GM19324 (cell line): ENCODE data around the gene ZDHHC8.

Experiments
- ATAC-seq: cut with Tn5 transposase; IDR thresholded peaks from one replicate; pipeline ENCODE4 v1.9.1; 2021; ENCODE audit warnings: mild to moderate bottlenecking, moderate library complexity; ENCODE audit not compliant: unreplicated experiment, low FRiP score

ZDHHC8 gene

GRCh38 chr22:20140521-20140964 is 8.9 kb downstream of the ZDHHC8 start:
- ATAC-seq, result no peak

- ATAC-seq, result no peak
Observed at GRCh38 chr22:20141186-20142077, 9.8 kb downstream of the ZDHHC8 start.

GRCh38 chr22:20142711-20143621 is 11.4 kb downstream of the ZDHHC8 start:
- ATAC-seq, result no peak

- ATAC-seq, result no peak
Observed at GRCh38 chr22:20143883-20144665, 12.5 kb downstream of the ZDHHC8 start.

- ATAC-seq, result no peak
Observed at GRCh38 chr22:20145206-20145831, 13.7 kb downstream of the ZDHHC8 start.

GRCh38 chr22:20145832-20146223 is 14.2 kb downstream of the ZDHHC8 start:
- ATAC-seq, result no peak

- no peak for ATAC-seq
Observed at GRCh38 chr22:20146777-20147176, 15.2 kb downstream of the ZDHHC8 start.

GRCh38 chr22:20147237-20147988 is 15.8 kb downstream of the ZDHHC8 start:
- no peak for ATAC-seq

- ATAC-seq, result no peak
Observed at GRCh38 chr22:20148414-20148813, 16.8 kb downstream of the ZDHHC8 start.

GRCh38 chr22:20149257-20150250 is 17.9 kb downstream of the ZDHHC8 start:
- ATAC-seq, result no peak

GRCh38 chr22:20150381-20151275 is 19.0 kb downstream of the ZDHHC8 start, which contains the start of gene CCDC188:
Gene CCDC188, minus strand, starts transcription at chr22:20151055. Its CDS starts 69 bp downstream, at chr22:20150986.
- no peak for ATAC-seq

GRCh38 chr22:20151276-20151588 is 19.6 kb downstream of the ZDHHC8 start:
- no peak for ATAC-seq

- no peak for ATAC-seq
Observed at GRCh38 chr22:20152464-20152890, 20.9 kb downstream of the ZDHHC8 start.

- ATAC-seq, result no peak
Observed at GRCh38 chr22:20153945-20154344, 22.3 kb downstream of the ZDHHC8 start.

- no peak for ATAC-seq
Observed at GRCh38 chr22:20154602-20155187, 23.1 kb downstream of the ZDHHC8 start.

GRCh38 chr22:20155330-20156041 is 23.9 kb downstream of the ZDHHC8 start:
- ATAC-seq, result no peak
